Mammary epithelial cell (primary cell): ENCODE data around the gene TRAK1.

Experiments
- CTCF ChIP-seq, 2 donors: IDR thresholded peaks in 1 of 2; conservative IDR thresholded peaks in 1 of 2; 2 replicates each; pipeline ENCODE4 v1.5.1; 2011 to 2012; ENCODE audit warnings: inconsistent platforms in 2 of 2, low read length in 2 of 2, mild to moderate bottlenecking in 2 of 2, control low read depth in 1 of 2, low read depth in 1 of 2; ENCODE audit not compliant: insufficient read depth in 1 of 2; ENCODE audit errors: extremely low read depth in 1 of 2
- EZH2 ChIP-seq: IDR thresholded peaks from 2 replicates; pipeline ENCODE4 v1.6.1; 2012; ENCODE audit warnings: low read length, inconsistent platforms, borderline replicate concordance

GRCh38 chr3:42055291-42055690 lies 35.9 kb upstream of the TRAK1 start:
- TF ChIP-seq CTCF (conservative IDR thresholded peaks at IDR 0.05 in 1 of 2, IDR thresholded peaks at IDR 0.05 in 1 of 2; ENCODE audit: extremely low read depth in 1 of 2, insufficient read depth in 1 of 2, low read depth in 1 of 2, low read length in 2 of 2) (no peak), EZH2 (no peak)
